Lower lobe of right lung (tissue), 2 donors: ENCODE measurements around the gene PCF11. TPM values are rescaled to one million over a fixed set of nuclear protein-coding genes. Genes with fewer than 3 reads are reported as not detected.

ENCODE experiments used
- ATAC-seq, 2 donors: fragments of 200-7000 bp; cut with Tn5 transposase; one replicate each; pipeline ENCODE4 v1.9.1; 2020 to 2022; ENCODE audit warnings: mild to moderate bottlenecking in 2 of 2, moderate library complexity in 2 of 2
- DNase-seq: peaks from one replicate; pipeline ENCODE4 v3.0.0-alpha.2; 2020
- H3K27ac ChIP-seq: fragments of 200-600 bp; one replicate; pipeline ENCODE4 v1.8.0; 2022
- H3K27me3 ChIP-seq: fragments of 200-600 bp; one replicate; pipeline ENCODE4 v1.8.0; 2022; ENCODE audit warnings: low read depth
- H3K36me3 ChIP-seq: fragments of 200-600 bp; one replicate; pipeline ENCODE4 v1.8.0; 2022; ENCODE audit warnings: mild to moderate bottlenecking
- H3K4me1 ChIP-seq: fragments of 200-600 bp; one replicate; pipeline ENCODE4 v1.8.0; 2022
- H3K4me3 ChIP-seq: fragments of 200-600 bp; one replicate; pipeline ENCODE4 v1.8.0; 2022; ENCODE audit warnings: mild to moderate bottlenecking
- H3K9me3 ChIP-seq: fragments of 200-600 bp; one replicate; pipeline ENCODE4 v1.8.0; 2022
- CTCF ChIP-seq: fragments of 200-600 bp; IDR thresholded peaks from one replicate; pipeline ENCODE4 v1.8.0; 2022; ENCODE audit warnings: antibody characterized with exemption, mild to moderate bottlenecking
- intact Hi-C: fragments of 100-400 bp; cut with DNase I; formaldehyde crosslinking; loops from one replicate; pipeline ENCODE4 v1.11.0; 2022
- total RNA-seq: library from RNA; stranded (reverse); fragmentation: NEBNext Ultra II Directional; extraction: Animal tissue kit (Norgen Biotek cat#: 25700); gene quantifications from one replicate; pipeline ENCODE4 v1.2.1, GENCODE V29; 2021
- donor health status: DM: no; HTN: yes; CAD: no; lungs with severe emphysema.

Gene PCF11
- total RNA-seq, 1 donor from 2014 or later: 58.6 TPM

GRCh38 chr11:83140691-83141455 is 16.1 kb upstream of the PCF11 start:
- Histone ChIP-seq H3K9me3 (no peaks in the 10 kb centered on the region), H3K36me3 (no peaks in the 10 kb centered on the region), H3K27ac (no peak overlapping the region), H3K4me3 (no peak overlapping the region), H3K4me1 (no peaks in the 10 kb centered on the region), H3K27me3 (no peaks in the 10 kb centered on the region)
- ATAC-seq (no peak), DNase-seq (no peak)
- intact Hi-C loops: no loop called here
- TF ChIP-seq CTCF: no peak

GRCh38 chr11:83147895-83148294 is 9.0 kb upstream of the PCF11 start:
- no peak for TF ChIP-seq CTCF
- Histone ChIP-seq H3K27ac (no peak overlapping the region), H3K4me3 (no peak overlapping the region), H3K4me1 (no peaks in the 10 kb centered on the region), H3K9me3 (no peaks in the 10 kb centered on the region), H3K36me3 (no peaks in the 10 kb centered on the region), H3K27me3 (no peaks in the 10 kb centered on the region)
- ATAC-seq (no peak), DNase-seq (no peak)
- intact Hi-C loops: no loop called here

- TF ChIP-seq CTCF: no peak
- H3K27ac ChIP-seq: no peak overlapping the region
- DNase-seq: no peak
- ATAC-seq: no peak
- intact Hi-C loops: no loop called here
- no peaks in the 10 kb centered on the region for H3K27me3 ChIP-seq
- H3K4me3 ChIP-seq: no peak overlapping the region
- H3K4me1 ChIP-seq: no peaks in the 10 kb centered on the region
- H3K9me3 ChIP-seq: no peaks in the 10 kb centered on the region
- no peaks in the 10 kb centered on the region for H3K36me3 ChIP-seq
These were observed 6.5 kb upstream of the PCF11 start for GRCh38 chr11:83150450-83150849.

- DNase-seq (no peak), ATAC-seq (no peak)
- Histone ChIP-seq H3K27me3 (no peaks in the 10 kb centered on the region), H3K36me3 (no peaks in the 10 kb centered on the region), H3K9me3 (no peaks in the 10 kb centered on the region), H3K4me3 (no peak overlapping the region), H3K27ac (no peak overlapping the region), H3K4me1 (no peaks in the 10 kb centered on the region)
- intact Hi-C loops: no loop called here
- TF ChIP-seq CTCF: no peak
These were observed 5.5 kb upstream of the PCF11 start for GRCh38 chr11:83151274-83151977.

- no peaks in the 10 kb centered on the region for H3K4me1 ChIP-seq
- intact Hi-C loops: no loop called here
- H3K27me3 ChIP-seq: no peaks in the 10 kb centered on the region
- H3K27ac ChIP-seq: no peak overlapping the region
- no peak for DNase-seq
- no peaks in the 10 kb centered on the region for H3K9me3 ChIP-seq
- no peak for TF ChIP-seq CTCF
- no peak for ATAC-seq
- no peaks in the 10 kb centered on the region for H3K36me3 ChIP-seq
- no peak overlapping the region for H3K4me3 ChIP-seq
These were observed 4.7 kb upstream of the PCF11 start for GRCh38 chr11:83152264-83152663.
